A673 (cell line): ENCODE measurements around the gene STPG3.

Source experiments
- CTCF ChIP-seq: fragments of 300-800, 200-600 bp; sonication (generic); conservative IDR thresholded peaks from 2 replicates; pipeline ENCODE4 v1.5.1; 2017; ENCODE audit warnings: low read depth, mild to moderate bottlenecking, antibody characterized with exemption, low read length, moderate library complexity, mixed read lengths
- EZH2 ChIP-seq: fragments of 200-600 bp; sonication (generic); IDR thresholded peaks from 2 replicates; pipeline ENCODE4 v1.6.1; 2017; ENCODE audit warnings: borderline replicate concordance, low read depth, mild to moderate bottlenecking, mixed read lengths, antibody characterized with exemption, low read length; ENCODE audit not compliant: poor library complexity, severe bottlenecking

- TF ChIP-seq CTCF (no peak), EZH2 (no peak)
Observed at GRCh38 chr9:137204731-137205125, 46.4 kb upstream of the STPG3 start.
